ENCODE results near the gene CHRNA4.
"Not testable (repeated sequence)": the region's sequence is repeated elsewhere in the genome, so short reads cannot be mapped to it uniquely, and the experiment has no call there.

Gene CHRNA4

GRCh38 chr20:63335060-63335459, 26.1 kb downstream of the CHRNA4 start:
- not testable (repeated sequence) for DNase-seq (ENCODE audit: low read depth in 3 of 3)

DNA sequence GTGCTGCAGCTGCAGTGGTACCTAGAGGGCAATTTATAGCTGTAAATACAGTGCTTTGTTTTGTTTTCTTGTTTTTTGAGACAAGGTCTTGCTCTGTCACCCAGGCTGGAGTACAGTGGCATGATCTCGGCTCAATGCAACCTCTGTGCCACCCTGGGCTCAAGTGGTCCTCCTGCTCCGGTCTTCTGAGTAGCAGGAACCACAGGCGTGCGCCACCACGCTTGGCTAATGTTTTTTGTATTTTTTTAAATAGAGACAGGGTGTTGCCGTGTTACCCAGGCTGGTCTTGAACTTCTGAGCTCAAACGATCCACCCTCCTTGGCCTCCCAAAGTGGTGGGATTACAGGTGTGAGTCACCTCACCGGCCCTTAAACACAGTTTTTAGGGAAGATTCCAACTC, 26.8 kb downstream of the CHRNA4 start:
- DNase-seq (ENCODE audit: low read depth in 3 of 3) = no peak

DNA sequence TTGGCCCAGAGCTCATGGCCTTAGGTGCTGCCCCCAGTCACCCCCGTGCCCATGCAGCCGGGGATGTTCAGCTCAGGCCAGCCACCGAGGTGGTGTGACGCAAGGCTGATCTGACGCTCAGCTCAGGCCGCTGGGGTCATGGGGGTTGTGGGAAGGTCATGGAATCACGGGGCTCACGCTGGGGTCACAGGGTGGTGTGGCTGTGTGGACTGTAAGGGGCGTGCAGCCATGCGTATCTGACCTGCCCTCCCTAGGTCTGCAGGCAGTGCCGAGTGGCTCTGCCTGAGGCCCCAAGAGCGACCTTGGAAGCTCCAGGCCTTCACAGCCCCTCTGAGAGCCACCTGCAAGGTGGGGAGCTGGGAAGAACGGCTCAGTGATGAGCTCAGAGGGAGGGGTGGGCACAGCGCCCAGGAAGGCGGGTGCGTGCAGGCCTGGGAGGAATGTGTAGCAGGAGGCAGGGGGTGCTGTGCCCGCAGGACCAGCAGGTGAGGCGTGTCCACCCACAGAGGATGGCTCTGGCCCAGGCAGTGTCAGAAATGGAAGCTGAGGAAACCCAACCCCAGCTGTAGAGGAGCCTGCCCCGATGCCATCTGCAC, 27.8 kb downstream of the CHRNA4 start:
- no peak for DNase-seq (ENCODE audit: low read depth in 3 of 3)

DNA sequence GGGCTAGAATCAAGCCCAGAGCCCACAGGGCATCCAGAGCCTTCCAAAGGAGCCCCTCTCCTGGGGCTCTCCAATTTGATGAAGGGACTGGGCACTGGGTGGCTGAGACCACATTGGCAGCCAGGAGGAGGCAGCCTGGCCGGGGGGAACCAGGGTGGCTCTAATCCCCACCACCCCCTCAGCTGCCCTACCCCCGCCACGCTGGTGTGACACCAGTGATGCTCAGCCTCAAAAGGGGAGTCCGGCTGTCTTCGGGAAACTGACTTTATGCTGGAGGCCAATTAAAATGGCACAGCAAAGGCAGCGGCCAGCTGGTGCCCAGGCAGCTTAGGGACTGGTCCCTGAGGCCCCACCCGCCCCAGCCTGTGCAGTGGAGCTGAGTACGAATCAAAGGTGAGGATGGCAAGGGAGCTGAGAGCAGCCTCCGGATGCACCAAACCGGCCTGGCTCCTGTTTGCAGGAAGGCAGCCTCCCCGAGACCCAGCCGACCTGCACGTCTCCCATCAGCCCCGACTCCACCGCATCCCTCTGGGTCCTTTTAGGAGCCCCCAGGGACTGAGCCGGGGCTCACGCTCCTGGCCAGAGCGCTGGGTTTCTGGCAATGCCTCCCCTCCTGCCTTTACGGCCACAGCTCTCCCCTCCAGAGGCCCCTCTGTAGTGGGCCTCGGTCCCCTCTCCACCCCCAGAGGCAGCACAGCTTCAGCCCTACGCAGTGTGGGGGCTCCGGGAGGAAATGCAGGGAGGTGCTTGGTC, 28.5 kb downstream of the CHRNA4 start:
- no peak for DNase-seq (ENCODE audit: low read depth in 3 of 3)

DNA sequence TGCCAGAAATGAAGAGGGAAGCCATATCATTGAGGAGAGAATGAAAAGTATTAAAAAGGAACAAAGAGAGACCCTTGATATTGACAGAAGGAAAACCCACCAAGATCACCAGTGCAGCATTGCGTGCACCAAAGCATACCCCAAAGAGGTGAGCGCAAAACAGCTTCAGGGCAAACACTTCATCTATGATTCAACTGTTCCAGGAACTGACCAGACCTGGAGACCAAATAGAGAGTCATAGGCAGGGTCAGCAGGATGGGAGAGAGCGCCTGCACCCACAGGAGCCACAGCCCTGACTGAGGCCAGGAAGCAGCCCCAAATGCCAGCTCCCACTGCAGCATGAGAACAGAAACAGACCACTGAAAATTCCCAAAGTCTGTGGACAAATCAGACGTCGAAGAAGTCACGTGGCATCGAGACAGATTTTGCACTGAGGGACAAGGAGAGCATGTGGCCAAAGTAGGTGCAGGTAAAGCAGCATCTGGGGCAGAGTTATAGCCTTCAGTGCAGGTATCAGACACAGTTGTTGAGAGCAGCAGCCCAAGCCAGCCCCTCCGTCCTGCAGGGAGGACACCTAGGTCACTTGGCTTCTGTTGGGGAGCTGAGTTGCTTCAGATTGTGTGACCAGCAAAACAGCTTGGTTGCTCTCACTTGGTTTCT, 29.3 kb downstream of the CHRNA4 start:
- DNase-seq (ENCODE audit: low read depth in 3 of 3) = no peak

- DNase-seq (ENCODE audit: low read depth in 3 of 3) = no peak
Observed at GRCh38 chr20:63330940-63331339, 30.2 kb downstream of the CHRNA4 start.

- no peak for DNase-seq (ENCODE audit: low read depth in 3 of 3)
Observed at GRCh38 chr20:63330084-63330760, 30.9 kb downstream of the CHRNA4 start.

- DNase-seq (ENCODE audit: low read depth in 3 of 3) = no peak
Observed at GRCh38 chr20:63329331-63330083, 31.6 kb downstream of the CHRNA4 start.

DNA sequence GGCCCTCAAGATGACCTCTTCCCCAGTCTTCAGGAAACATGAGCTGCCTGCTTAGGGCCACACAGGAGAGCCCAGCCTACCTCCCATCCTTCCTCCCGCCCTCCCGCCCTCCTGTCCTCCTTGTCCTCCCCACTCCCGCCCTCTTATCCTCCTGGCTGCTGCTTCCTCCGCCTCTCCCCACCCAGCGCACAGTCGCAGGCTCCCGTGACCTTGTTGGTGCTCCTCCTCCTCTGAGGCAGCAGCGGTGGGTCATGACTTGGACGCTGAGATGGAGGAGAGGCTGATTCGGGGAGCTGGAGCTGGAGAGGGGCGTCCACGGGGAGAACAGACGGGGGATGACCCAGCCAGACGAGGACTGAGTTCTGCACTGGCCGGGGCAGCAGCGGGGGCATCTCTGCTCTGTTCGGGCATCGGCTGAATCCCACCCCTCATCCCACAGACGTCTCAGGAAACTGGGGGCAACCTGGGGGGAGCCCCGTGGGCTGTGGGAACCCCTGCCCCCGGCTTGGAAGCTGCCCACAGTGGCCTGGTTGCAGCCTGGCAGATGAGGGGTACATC, 32.4 kb downstream of the CHRNA4 start:
- DNase-seq (ENCODE audit: low read depth in 3 of 3) = no peak

DNA sequence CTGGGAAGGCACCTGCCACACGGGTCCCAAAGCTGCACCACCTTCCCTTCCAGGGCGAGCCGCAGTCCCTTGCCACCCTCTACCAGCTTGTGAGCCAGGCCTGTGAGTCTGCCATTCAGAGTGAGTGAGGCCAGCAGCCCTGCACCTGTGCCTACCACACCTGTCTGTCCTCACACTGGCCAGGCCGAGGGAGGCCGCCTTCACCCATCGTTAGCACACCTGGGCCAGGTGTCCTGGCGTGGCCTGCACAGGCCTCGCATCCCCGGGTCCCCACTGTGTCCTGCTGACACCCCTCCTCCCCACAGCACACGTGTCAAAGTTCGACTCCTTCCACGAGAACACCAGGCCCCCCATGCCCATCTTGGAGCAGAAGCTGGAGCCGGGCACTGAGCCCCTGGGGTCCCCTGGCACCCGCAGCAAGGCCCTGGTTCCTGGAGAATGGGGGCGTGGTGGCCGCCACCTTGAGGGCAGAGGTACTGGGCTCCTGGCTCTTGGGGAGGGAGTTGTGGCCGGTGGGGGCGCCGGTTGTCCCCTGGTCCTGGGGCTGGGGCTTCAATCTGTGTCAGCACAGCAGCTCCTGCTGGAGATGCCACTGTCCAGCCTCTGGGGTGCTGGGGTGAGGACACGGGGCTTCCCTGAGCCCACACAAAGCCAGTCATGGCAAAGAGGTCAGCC, 33.0 kb downstream of the CHRNA4 start:
- no peak for DNase-seq (ENCODE audit: low read depth in 3 of 3)

GRCh38 chr20:63327231-63327745, 33.9 kb downstream of the CHRNA4 start:
- no peak for DNase-seq (ENCODE audit: low read depth in 3 of 3)

GRCh38 chr20:63326314-63327230, 34.6 kb downstream of the CHRNA4 start:
- no peak for DNase-seq (ENCODE audit: low read depth in 3 of 3)

DNA sequence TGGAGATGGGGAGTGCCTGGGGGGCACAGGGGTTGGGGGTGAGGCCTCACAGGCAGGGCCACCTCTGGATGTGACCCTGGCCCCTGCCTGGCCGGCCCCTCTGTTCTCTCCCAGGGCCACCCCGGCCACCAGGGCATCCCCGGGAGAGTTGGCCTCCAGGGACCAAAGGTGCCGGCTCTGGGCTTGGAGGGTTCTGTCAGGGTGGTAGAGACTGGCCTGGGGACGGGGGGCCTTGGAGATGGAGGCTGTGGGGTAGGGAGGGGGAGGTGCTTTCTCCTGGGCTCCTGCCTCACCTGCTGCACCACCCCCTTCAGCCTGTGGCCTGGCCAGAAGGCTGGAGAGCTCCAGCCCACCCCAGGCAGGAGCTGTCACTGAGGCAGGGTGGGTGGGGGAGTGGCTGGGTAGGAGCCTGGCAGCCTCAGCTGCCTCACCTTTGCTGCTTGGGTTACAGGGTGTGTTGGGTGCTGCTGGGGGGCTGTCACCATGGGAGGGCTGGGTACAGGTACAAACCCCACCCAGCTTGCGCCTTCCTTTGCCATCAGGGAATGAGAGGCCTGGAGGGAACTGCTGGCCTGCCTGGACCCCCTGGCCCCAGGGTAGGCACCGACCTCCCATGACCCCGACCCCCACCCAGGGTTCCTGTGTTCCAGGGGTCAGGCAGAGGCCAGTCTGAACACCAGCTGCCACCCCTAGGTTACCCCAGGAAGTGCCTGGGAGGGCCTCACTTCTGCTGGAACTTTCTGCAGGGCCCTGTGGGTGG, 35.4 kb downstream of the CHRNA4 start:
- no peak for DNase-seq (ENCODE audit: low read depth in 3 of 3)

DNA sequence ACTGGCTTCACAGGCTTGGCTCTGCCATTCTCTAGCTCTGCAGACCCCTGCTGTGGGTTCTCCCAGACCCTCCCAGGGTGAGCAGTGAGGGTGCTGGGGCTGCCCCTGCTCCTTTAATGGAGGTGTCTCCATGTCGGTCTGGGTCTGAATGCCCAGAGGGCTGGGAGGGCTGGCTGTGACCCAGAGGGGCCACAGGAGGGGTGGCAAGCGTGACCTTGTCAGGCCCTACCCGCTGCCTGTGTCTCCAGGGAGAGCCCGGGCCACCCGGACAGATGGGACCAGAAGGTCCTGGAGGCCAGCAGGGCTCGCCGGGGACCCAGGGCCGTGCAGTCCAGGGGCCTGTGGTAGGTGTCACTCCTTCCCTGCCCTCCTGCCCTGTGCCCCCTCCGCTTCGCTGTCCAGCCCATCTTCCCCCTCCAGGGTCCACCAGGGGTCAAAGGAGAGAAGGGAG, 36.1 kb downstream of the CHRNA4 start:
- DNase-seq (ENCODE audit: low read depth in 3 of 3) = no peak

DNA sequence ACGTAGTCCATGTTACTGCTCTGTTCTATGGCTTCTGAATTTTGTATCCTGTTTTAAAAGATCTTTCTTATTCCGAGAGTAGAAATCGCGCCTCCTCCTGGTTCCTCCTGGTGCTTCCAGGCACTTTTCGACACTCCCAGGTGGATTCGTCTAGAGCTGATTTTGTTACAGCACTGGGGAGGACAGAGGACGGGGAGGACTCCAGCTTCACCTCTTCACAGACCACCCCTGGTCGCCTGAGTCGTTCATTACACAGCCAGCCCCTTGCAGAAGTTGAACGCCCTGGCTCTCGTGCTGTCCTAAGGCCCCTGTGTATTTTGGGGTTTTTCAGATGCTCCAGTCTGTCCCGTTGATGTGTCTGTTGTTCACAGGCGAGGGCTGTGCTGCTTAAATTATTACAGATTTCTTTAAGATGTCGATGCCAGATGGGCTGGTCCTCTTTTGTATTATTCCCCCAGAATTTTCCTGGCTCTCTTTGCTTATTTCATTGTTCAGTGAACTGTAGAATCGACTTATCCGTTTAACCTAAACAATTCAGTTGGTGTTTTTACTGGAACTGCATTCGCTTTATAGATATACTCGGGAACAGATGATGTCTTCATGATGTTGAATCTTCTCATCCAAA, 37.7 kb downstream of the CHRNA4 start:
- no peak for DNase-seq (ENCODE audit: low read depth in 3 of 3)

- no peak for DNase-seq (ENCODE audit: low read depth in 3 of 3)
Observed at GRCh38 chr20:63322933-63323273, 38.2 kb downstream of the CHRNA4 start.

- DNase-seq (ENCODE audit: low read depth in 3 of 3) = no peak
Observed at GRCh38 chr20:63322146-63322932, 38.8 kb downstream of the CHRNA4 start.

All from stimulated activated CD4-positive, alpha-beta T cell treated with anti-CD3 and anti-CD28 coated beads, TNF-alpha, amount 100 ng/mL, for 4 hours (primary cell).